ENCODE data around the gene SEC23IP. TPM values are rescaled to one million over a fixed set of nuclear protein-coding genes. Genes with fewer than 3 reads are reported as not detected.
A peak's percentile ranks its signal among the peaks of the same experiment; 100 is the strongest.

Gene SEC23IP
- total RNA-seq, 1 donor: 28.6 TPM

- H3K4me1 ChIP-seq (ENCODE audit: insufficient read depth, low read length): no peaks in the 10 kb centered on the region
- no peaks in the 10 kb centered on the region for H3K27me3 ChIP-seq (ENCODE audit: insufficient read depth, low read length)
- no peak for TF ChIP-seq CTCF (IDR thresholded peaks at IDR 0.05; ENCODE audit: extremely low read depth, low read depth, low read length)
- no peaks in the 10 kb centered on the region for H3K9me3 ChIP-seq (ENCODE audit: low read depth, low read length)
- no peaks in the 10 kb centered on the region for H3K36me3 ChIP-seq (ENCODE audit: insufficient read depth, low read length)
- H4K20me1 ChIP-seq (ENCODE audit: insufficient read depth, low read length): no peaks in the 10 kb centered on the region
- H3K79me2 ChIP-seq (ENCODE audit: insufficient read depth, low read length): no peaks in the 10 kb centered on the region
- no peak for DNase-seq (ENCODE audit: insufficient read length, low spot score, missing footprints)
- no peak overlapping the region for H3K4me3 ChIP-seq (ENCODE audit: insufficient read depth, low read length)
- H2AFZ ChIP-seq (ENCODE audit: low read length): no peak overlapping the region
- H3K4me2 ChIP-seq (ENCODE audit: insufficient read depth, low read length): no peak overlapping the region
- no peak overlapping the region for H3K27ac ChIP-seq (ENCODE audit: low read depth, low read length)
Measured at GRCh38 chr10:119981826-119982225, 89.3 kb downstream of the SEC23IP start.

GRCh38 chr10:119988333-119988732, 95.8 kb downstream of the SEC23IP start:
- no peak for TF ChIP-seq CTCF (IDR thresholded peaks at IDR 0.05; ENCODE audit: extremely low read depth, low read depth, low read length)
- Histone ChIP-seq H2AFZ (ENCODE audit: low read length) (no peak overlapping the region), H3K4me1 (ENCODE audit: insufficient read depth, low read length) (no peaks in the 10 kb centered on the region), H3K27me3 (ENCODE audit: insufficient read depth, low read length) (no peaks in the 10 kb centered on the region), H3K4me3 (ENCODE audit: insufficient read depth, low read length) (no peak overlapping the region), H3K36me3 (ENCODE audit: insufficient read depth, low read length) (no peaks in the 10 kb centered on the region), H3K4me2 (ENCODE audit: insufficient read depth, low read length) (no peak overlapping the region), H3K79me2 (ENCODE audit: insufficient read depth, low read length) (no peaks in the 10 kb centered on the region), H3K9me3 (ENCODE audit: low read depth, low read length) (no peaks in the 10 kb centered on the region), H3K27ac (ENCODE audit: low read depth, low read length) (no peak overlapping the region), H4K20me1 (ENCODE audit: insufficient read depth, low read length) (no peaks in the 10 kb centered on the region)
- DNase-seq (ENCODE audit: insufficient read length, low spot score, missing footprints): no peak

- Histone ChIP-seq H2AFZ (ENCODE audit: low read length) (no peak overlapping the region), H3K79me2 (ENCODE audit: insufficient read depth, low read length) (no peaks in the 10 kb centered on the region), H3K4me1 (ENCODE audit: insufficient read depth, low read length) (no peaks in the 10 kb centered on the region), H3K27ac (ENCODE audit: low read depth, low read length) (no peak overlapping the region), H3K36me3 (ENCODE audit: insufficient read depth, low read length) (no peaks in the 10 kb centered on the region), H3K27me3 (ENCODE audit: insufficient read depth, low read length) (no peaks in the 10 kb centered on the region), H3K9me3 (ENCODE audit: low read depth, low read length) (no peaks in the 10 kb centered on the region), H4K20me1 (ENCODE audit: insufficient read depth, low read length) (no peaks in the 10 kb centered on the region), H3K4me3 (ENCODE audit: insufficient read depth, low read length) (no peak overlapping the region), H3K4me2 (ENCODE audit: insufficient read depth, low read length) (no peak overlapping the region)
- TF ChIP-seq CTCF (IDR thresholded peaks at IDR 0.05; ENCODE audit: extremely low read depth, low read depth, low read length): no peak
- DNase-seq (ENCODE audit: insufficient read length, low spot score, missing footprints): no peak
Measured at GRCh38 chr10:119989966-119990365, 97.4 kb downstream of the SEC23IP start.

- H3K4me2 ChIP-seq (ENCODE audit: insufficient read depth, low read length): no peak overlapping the region
- H3K36me3 ChIP-seq (ENCODE audit: insufficient read depth, low read length): no peaks in the 10 kb centered on the region
- no peak overlapping the region for H3K27ac ChIP-seq (ENCODE audit: low read depth, low read length)
- H3K27me3 ChIP-seq (ENCODE audit: insufficient read depth, low read length): no peaks in the 10 kb centered on the region
- H2AFZ ChIP-seq (ENCODE audit: low read length): peak overlapping the region; percentile 15
- no peak for TF ChIP-seq CTCF (IDR thresholded peaks at IDR 0.05; ENCODE audit: extremely low read depth, low read depth, low read length)
- no peak overlapping the region for H3K4me3 ChIP-seq (ENCODE audit: insufficient read depth, low read length)
- DNase-seq (ENCODE audit: insufficient read length, low spot score, missing footprints): no peak
- no peaks in the 10 kb centered on the region for H3K9me3 ChIP-seq (ENCODE audit: low read depth, low read length)
- H3K4me1 ChIP-seq (ENCODE audit: insufficient read depth, low read length): no peaks in the 10 kb centered on the region
- H3K79me2 ChIP-seq (ENCODE audit: insufficient read depth, low read length): no peaks in the 10 kb centered on the region
- H4K20me1 ChIP-seq (ENCODE audit: insufficient read depth, low read length): no peaks in the 10 kb centered on the region
Measured at GRCh38 chr10:119991066-119991465, 98.5 kb downstream of the SEC23IP start.
